Pulmonary artery endothelial cell (primary cell): ENCODE measurements around the gene C16orf54. TPM values are rescaled to one million over a fixed set of nuclear protein-coding genes. Genes with fewer than 3 reads are reported as not detected.
"Not testable (repeated sequence)": the region's sequence is repeated elsewhere in the genome, so short reads cannot be mapped to it uniquely, and the experiment has no call there.

Experiments
- DNase-seq: peaks from one replicate; pipeline ENCODE4 v3.0.0-alpha.2; 2011; ENCODE audit warnings: low read depth, low spot score
- total RNA-seq: library from RNA; depleted of rRNA; stranded (reverse); fragments of >200 nt; gene quantifications from 2 replicates; pipeline ENCODE4 v1.2.3, GENCODE V29; 2014

C16orf54 gene
- total RNA-seq, 1 donor from 2014 or later = not detected

DNA sequence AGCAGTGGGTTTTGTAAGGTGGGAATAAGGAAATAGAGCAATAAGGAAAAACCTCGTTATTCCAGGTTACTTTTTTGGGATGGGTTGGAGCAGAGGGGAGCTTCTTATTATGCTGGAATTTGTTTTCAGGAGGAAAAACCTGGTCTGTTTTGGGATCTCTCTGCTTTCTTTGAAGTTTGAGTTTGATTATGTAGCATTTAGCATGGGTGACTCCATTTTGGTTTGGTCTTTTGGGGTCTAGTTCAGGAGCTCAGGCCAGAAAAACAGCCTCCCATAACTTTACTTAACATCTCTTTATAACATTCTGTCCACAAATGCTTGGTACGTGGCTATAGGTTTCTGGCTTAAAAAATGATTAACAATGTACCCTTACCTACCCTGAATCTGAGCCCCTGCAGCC, 23.7 kb upstream of the C16orf54 start:
- DNase-seq = no peak

DNA sequence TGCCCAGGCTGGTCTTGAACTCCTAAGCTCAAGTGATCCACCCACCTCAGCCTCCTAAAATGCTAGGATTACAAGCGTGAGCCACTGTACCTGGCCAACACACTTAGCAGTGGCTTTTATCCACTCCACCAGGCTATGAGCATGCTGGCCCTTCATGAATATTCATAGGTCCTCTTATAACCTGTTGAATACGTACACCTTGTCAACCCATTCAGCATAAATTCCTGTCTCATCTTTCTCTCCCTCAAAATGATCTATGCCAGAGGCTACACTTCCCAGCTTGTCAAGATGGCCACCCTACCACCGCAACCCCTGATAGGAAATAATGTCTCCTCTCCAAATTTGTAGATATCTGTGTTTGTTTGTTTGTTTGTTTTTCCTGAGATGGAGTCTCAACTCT, 21.3 kb upstream of the C16orf54 start:
- DNase-seq = no peak

DNA sequence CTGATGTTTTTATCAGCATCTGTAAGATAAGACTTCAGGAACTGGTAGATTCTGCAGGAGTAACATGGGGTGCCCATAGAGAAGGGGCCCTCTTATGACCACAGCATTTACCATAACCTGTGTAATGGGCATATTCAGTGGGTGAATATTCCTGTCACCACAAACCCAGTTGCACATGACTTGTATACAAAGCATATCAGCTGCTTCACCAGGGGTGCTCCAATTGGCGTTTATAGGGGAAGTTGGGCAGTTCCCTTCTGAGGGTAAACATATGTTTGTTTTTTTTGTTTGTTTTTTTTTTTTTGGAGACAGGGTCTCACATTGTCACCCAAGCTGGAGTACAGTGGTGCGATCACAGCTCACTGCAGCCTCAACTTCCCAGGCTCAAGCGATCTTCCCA, 20.8 kb upstream of the C16orf54 start:
- DNase-seq = no peak

DNA sequence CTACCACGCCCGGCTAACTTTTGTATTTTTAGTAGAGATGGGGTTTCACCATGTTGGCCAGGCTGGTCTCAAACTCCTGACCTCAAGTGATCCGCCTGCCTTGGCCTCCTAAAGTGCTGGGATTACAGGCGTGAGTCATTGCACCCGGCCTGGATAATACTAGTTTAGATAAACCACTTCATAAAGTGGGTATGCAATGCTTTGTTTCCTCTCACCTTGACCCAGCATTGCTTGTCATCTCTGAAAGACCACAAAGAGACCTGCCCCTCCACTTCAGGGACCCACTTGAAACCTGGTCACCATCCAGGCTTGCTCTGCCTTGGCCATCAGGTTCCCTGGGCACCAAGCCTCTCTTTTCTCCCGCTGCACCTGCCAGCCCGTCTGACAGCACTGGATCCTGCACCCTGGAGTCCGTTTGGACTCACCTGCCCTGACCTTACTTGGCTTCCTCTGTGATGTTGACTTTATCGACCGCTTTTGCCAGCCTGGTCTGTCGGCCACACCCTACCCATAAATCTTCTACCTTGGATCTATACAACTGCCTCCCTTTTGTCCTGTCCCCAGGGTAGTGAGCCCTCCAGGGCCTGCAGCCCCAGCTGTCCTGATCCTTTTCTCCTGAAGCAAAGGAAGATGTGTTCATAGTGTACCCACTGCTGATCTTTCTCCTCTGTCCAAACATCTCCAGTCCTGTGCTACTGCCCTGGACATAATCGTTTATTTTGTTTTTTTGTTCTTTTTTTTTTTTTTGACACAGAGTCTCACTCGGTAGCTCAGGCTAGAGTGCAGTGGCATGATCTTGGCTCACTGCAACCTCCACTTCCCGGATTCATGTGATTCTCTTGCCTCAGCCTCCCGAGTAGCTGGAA, 19.6 kb upstream of the C16orf54 start:
- DNase-seq = no peak

DNA sequence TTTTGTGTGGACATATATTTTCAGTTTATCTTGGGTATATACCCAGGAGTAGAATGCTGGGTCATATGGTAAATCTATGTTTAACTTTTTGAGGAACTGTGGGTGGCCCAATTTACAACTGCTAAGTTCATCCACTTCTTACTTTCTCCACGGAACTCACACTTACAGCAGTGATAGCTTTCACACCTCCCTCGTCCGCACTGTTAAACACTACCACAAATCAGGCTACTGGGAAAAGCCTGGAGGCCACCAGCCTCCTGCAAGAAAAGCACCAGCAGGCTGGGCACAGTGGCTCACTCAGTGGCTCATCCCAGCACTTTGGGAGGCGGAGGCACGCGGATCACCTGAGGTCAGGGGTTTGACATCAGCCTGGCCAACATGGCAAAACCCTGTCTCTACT, 17.5 kb upstream of the C16orf54 start:
- no peak for DNase-seq

DNA sequence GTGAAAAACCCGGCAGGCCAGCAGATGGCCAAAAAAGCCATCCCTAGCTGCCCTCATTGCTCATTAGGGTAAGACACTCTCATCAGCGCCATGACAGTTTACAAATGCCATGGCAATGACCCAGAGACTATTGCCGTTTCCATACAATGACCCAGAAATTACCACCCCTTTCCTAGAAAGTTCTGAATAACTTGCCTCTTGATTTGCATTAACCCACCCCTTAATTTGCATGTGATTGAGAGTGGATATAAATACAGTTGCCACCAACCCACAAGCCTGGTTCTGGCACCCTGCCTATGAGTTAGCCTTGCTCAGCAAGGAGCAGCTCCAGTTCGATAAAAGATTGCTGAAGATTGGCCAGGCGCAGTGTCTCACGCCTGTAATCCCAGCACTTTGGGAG, 16.1 kb upstream of the C16orf54 start:
- DNase-seq = no peak

DNA sequence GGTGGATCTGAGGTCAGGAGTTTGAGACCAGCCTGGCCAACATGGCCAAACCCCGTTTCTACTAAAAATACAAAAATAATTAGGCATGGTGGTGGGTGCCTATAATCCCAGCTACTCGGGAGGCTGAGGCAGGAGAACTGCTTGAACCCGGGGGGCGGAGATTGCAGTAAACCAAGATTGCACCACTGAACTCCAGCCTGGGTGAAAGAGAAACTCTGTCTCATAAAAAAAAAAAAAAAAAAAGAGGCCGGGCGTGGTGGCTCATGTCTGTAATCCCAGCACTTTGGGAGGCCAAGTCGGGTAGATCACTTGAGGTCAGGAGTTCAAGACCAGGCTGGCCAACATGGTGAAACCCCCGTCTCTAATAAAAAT, 15.5 kb upstream of the C16orf54 start:
- DNase-seq = not testable (repeated sequence)

DNA sequence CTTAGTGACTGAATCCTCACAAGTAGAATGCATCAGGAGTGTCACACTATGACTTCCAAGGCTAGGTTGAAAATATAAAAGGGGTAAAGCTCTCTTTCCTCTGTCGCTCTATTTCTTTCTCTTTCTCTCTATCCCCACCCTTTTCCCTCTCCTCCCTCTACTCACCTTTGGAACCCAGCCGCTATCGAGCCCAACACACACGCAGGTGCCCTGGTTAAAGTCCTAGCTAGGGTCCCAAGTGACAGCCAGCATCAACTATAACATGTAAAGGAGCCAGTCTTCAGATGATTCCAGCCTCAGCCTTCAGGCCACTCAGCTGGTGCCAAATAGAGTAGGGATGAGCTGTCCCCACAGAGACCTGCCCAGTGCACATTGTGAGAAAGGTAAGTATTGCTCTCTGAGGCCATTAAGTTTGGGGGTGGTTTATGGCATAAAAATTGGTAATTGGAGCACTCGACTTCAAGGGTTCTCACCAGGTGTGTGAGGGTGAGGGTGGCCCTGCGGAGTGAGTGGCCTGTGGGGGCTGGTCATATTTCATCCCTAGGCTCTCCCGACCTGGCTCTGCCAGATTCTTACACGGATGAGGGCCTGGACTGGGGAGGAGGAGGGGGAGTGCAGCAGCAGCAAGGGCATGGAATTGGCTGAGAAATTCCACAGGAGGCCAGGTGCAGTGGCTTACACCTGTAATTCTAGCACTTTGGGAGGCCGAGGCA, 14.9 kb upstream of the C16orf54 start:
- DNase-seq = no peak

DNA sequence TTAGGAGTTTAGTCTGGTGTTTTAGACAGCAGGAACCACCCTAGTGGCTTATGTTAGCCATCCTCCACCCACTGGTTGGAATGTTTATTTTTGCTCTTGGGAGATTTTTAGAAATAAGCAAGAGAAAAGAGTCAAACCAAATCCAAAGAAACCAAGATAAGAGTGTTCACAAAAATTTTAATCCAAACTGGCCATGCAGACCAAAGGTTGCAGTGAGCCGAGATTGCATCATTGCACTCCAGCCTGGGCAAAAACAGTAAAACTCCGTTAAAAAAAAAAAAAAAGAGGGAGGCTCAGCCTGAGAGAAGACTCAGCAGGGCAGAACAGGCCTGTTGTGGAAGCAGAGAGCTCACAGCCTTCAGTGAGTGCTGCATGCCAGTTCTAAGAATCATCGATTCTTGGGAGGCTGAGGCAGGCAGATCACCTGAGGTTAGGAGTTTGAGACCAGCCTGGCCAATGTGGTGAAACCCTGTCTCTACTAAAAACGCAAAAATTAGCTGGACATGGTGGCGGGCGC, 12.2 kb upstream of the C16orf54 start:
- DNase-seq = no peak

DNA sequence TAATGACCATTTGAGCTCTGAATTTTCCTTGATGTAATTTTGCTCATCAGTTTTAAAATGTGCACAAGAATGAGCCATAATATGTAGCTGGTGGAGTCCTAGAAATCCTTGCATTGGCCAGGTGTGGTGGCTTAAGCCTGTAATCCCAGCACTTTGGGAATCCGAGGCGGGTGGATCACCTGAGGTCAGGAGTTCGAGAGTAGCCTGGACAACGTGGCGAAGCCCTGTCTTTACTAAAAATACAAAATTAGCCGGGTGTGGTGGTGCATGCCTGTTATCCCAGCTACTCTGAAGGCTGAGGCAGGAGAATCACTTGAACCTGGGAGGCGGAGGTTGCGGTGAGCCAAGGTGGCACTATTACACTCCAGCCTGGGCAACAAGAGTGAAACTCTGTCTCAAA, 11.3 kb upstream of the C16orf54 start:
- not testable (repeated sequence) for DNase-seq

DNA sequence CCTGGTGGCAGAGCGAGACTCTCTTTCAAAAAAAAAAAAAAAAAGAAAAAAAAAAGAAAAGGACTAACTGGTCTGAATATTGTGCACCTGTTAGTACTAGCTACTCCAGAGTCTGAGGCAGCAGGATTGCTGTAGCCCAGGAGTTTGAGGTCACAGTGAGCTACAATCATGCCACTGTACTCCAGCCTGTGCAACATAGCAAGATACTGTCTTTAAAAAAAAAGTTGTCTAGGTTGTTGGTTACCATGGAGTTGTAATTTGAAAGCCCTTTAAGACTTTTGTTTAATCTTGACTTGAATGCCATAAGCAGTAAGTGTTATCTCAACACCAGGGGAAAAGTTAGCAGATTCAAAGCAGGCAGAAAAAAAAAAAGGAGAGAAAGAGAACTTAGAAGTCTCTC, 10.9 kb upstream of the C16orf54 start:
- no peak for DNase-seq

DNA sequence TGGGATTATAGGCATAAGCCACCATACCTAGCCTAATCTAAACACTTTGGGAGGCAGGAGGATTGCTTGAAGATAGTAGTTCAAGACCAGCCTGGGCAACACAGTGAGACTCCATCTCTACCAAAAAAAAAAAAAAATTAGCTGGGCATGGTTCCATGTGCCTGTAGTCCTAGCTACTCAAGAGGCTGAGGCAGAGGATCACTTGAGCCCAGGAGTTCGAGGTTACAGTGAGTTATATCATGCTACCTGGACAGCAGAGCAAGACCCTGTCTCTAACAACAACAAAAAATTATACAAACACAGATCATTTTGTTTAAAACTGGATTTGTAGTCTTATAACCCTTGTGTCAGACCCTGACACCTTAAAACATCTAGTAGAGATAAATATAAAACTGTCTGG, 7.7 kb upstream of the C16orf54 start:
- DNase-seq = no peak

DNA sequence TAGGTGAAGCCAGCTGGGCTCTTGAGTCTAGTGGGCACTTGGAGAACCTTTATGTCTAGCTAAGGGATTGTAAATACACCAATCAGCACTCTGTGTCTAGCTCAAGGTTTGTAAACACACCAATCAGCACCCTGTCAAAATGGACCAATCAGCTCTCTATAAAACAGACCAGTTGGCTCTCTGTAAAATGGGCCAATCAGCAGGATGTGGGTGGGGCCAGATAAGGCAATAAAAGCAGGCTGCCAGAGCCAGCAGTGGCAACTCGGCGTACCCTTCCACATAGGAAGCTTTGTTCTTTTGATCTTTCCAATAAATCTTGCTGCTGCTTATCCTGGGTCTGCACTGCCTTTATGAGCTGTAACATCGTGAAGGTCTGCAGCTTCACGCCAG, 3.0 kb upstream of the C16orf54 start:
- not testable (repeated sequence) for DNase-seq

DNA sequence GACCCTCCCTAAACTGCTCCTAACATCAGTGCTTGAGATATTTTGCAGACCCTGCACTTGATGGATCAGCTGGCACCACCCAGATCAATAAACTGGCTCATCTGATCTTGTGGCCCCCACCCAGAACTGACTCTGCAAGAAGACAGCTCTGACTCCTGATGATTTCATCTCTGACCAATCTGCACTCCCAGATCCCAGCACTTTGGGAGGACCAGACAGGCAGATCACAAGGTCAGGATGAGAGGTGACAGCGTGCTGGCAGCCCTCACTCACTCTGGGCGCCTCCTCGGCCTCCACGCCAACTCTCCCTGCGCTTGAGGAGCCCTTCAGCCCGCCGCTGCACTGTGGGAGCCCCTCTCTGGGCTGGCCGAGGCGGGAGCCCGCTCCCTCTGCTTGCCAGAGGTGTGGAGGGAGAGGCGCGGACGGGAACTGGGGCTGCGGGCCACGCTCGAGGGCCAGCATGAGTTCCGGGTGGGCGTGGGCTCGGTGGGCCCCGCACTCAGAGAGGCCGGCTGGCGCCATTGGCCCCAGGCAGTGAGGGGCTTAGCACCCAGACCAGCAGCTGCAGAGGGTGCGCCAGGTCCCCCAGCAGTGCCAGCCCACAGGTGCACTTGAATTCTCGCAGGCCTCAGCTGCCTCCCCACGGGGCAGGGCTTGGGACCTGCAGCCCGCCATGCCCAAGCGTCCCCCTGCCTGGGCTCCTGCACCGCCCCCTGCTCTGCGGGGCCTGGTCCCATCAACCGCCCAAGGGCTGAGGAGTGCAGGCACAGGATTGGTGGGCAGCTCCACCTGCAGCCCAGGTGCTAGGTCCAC, 2.4 kb upstream of the C16orf54 start:
- no peak for DNase-seq

DNA sequence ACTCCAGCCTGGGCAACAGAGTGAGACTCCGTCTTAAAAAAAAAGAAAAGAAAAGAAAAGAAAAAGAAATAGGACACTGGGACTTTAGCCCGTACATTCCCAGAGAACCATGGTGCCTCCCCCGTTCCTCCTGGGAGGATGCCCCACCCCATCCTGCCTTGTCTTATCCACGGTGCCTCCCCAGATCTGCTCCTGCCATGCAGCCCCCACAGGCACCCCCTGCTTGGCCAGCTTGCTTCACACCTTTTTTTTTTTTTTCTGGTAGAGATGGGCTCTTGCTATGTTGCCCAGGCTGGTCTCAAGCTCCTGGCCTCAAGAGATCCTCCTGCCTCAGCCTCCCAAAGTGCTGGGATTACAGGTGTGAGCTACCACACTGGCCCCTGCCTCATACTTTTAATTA, 728 bp upstream of the C16orf54 start:
- DNase-seq = not testable (repeated sequence)

DNA sequence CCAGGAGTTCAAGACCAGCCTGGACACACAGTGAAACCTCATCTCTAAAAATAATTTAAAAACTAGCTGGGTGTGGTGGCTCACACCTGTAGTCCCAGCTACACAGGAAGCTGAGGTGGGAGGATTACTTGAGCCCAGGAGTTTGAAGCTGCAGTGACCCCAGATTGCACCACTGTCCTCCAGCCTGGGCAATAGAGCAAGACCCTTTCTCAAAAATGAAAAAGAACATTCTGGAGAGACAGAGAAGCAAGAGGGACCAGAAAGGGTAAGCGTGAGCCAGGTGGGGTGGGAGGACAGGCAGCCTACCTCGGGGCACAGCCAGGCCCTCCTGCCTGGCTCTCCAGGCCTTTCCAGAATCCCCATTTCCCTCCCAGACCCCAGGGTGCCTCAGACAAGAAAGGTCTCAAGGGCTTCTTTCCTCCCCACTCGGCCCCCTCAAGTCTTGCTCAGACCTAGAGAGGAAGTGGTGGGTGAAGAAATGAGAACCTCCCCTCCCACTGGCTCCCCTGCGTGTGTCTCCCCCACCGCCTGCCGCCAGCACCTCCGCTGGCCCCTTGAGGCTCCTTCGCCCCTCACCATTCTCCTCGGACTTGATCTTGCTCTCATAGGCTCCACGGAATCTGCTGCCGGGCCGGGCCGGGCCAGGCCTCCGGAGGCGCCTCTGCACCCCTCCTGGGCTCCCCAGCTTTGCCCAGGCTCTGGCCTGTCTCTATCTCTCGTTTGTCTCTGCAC, 503 bp downstream of the C16orf54 start:
- DNase-seq = no peak

DNA sequence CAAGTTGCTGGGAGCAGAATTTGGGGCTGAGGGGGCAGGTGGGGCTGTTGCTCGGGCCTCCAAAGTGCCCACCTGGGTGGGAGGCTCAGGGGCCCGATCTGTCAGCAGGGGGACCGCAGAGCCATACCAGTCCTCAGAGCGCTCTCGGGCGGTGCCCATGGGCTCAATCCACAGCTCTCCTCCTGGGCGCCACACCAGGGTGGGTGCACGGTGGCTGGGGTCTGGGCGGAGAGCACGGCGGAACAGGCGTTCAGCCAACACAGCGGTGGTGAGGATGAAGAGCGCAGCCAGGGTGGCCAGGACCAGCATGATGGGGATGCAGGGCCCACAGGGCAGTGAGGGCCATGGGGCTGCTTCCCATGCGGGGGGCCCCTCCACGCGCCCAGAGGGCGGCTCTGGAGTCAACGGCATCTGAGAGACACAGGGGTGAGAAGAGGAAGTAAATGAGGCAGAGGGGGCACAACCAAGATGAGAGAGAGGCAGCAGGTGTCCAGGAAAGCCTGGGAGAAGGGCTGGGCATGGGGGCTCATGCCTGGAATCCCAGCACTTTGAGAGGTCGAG, 1.2 kb downstream of the C16orf54 start:
- DNase-seq = no peak

DNA sequence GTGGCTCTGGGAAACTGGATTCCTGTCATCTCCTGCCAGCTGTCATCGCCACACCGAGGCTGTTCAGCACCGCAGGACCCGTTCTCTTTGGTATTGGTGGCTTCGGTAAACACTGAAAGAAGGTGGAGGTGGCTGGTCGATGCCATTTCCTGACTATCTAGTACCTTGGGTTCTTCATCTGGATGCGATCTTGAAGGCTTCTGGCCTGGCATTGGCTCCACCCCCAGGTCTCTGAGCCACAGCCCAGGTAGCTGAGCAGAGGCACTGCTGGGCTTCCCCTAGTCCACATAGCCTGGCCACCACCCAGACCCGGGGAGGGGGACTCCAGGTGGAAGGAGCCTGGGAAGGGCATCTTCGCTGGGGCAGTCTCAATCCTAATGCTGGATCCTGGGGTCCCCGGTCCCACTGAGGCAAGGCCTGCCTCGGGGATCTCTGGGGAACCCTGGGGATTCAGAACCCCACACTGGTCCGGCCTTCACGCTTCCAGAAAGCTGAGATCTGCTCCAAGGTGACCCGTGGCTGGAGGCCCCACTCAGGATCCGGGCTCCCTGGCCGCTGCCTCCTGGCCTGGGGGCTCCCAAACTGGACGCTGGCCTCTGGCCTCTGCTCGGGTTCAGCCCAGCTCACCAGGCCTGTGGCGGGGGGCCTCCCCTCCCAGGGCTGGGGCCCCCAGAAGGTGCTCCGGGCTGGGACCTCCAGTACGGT, 1.8 kb downstream of the C16orf54 start:
- DNase-seq = no peak

DNA sequence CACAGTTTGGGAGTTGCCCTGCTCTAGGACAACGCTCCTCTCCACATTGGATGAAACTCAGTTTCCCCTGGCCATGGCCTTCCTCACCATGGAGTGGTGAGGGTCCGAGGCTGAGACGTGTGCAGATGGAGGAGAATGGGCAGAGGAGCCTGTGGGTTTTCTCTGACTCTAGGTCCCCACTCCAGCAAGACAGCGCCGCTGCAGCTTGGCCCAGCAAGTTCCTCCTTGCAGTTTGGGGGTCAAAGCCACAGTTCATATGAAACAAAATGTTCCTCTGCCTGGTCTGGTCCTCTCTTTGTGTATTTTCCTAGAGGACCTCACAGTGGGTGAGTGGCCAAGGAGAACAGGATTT, 2.3 kb downstream of the C16orf54 start:
- DNase-seq = no peak

DNA sequence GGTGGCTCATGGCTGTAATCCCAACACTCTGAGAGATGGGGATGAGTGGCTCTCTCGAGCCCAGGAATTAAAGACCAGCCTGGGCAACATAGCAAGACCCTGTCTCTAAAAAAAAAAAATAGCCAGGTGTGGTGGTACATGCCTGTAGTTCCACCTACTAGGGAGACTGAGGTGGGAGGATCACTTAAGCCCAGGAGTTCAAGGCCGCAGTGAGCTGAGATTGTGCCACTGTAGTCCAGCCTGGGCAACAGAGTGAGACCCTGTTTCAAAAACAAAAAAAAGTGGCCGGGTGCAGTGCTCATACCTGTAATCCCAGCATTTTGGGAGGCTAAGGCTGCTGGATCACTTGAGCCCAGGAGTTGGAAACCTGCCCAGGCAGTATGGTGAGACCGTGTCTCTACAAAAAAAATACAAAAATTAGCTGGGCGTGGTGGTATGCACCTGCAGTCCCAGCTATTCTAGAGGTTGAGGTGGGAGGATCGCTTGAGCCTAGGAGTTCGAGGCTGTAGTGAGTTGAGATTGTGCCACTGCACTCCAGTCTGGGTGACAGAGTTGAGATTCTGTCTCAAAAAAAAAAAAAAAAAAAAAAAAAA, 3.0 kb downstream of the C16orf54 start:
- DNase-seq = no peak
